CD4-positive, CD25-positive, alpha-beta regulatory T cell (primary cell): ENCODE results near the gene RNASE1. TPM values are rescaled to one million over a fixed set of nuclear protein-coding genes. Genes with fewer than 3 reads are reported as not detected.

Experiments used
- ATAC-seq, 2 donors: fragments of 150-1000 bp; cut with Tn5 transposase; one replicate each; pipeline ENCODE4 v1.10.0; 2021; ENCODE audit warnings: low read depth in 2 of 2, moderate number of reproducible peaks in 2 of 2, moderate library complexity in 1 of 2
- DNase-seq, 3 donors: peaks; one replicate each; pipeline versions ENCODE4 v3.0.0 to v3.0.0-alpha.2; 2012 to 2022; ENCODE audit warnings: mixed read lengths in 1 of 3
- H3K27ac ChIP-seq: one replicate; pipeline ENCODE4 v1.7.0; 2013; ENCODE audit warnings: mild to moderate bottlenecking, low read length; ENCODE audit not compliant: insufficient read depth, poor library complexity, severe bottlenecking
- H3K27me3 ChIP-seq: one replicate; pipeline ENCODE4 v1.7.0; 2013; ENCODE audit warnings: low read length; ENCODE audit not compliant: control insufficient read depth, insufficient read depth
- H3K36me3 ChIP-seq: one replicate; pipeline ENCODE4 v1.7.0; 2013; ENCODE audit warnings: mild to moderate bottlenecking, low read length, moderate library complexity; ENCODE audit not compliant: control insufficient read depth, insufficient read depth
- H3K4me1 ChIP-seq: 2 replicates; pipeline ENCODE4 v1.7.0; 2013; ENCODE audit warnings: mild to moderate bottlenecking, low read length; ENCODE audit not compliant: insufficient read depth, control insufficient read depth, poor library complexity, severe bottlenecking
- H3K4me3 ChIP-seq: one replicate; pipeline ENCODE4 v1.7.0; 2013; ENCODE audit warnings: low read depth, mild to moderate bottlenecking, low read length, moderate library complexity
- H3K9me3 ChIP-seq, 2 experiments: 1 replicate in 1 of 2; 2 replicates in 1 of 2; pipeline ENCODE4 v1.7.0; 2013; ENCODE audit warnings: low read length in 2 of 2, mild to moderate bottlenecking in 1 of 2, moderate library complexity in 1 of 2; ENCODE audit not compliant: control insufficient read depth in 2 of 2
- H3K27ac Mint-ChIP-seq, 3 donors: one replicate each; pipeline ENCODE4 v1.8.0; 2020 to 2022; ENCODE audit warnings: mild to moderate bottlenecking in 3 of 3, mixed read lengths in 3 of 3, moderate library complexity in 2 of 3
- H3K27me3 Mint-ChIP-seq: one replicate; pipeline ENCODE4 v1.8.0; 2022; ENCODE audit warnings: mild to moderate bottlenecking, mixed read lengths
- H3K36me3 Mint-ChIP-seq: one replicate; pipeline ENCODE4 v1.8.0; 2020; ENCODE audit warnings: mixed read lengths
- H3K4me1 Mint-ChIP-seq, 4 donors: one replicate each; pipeline ENCODE4 v1.8.0; 2020 to 2022; ENCODE audit warnings: mixed read lengths in 4 of 4, mild to moderate bottlenecking in 1 of 4
- H3K4me3 Mint-ChIP-seq, 4 donors: one replicate each; pipeline ENCODE4 v1.8.0; 2020 to 2022; ENCODE audit warnings: mild to moderate bottlenecking in 4 of 4, mixed read lengths in 4 of 4, moderate library complexity in 3 of 4
- H3K9me3 Mint-ChIP-seq, 7 donors: one replicate each; pipeline ENCODE4 v1.8.0; 2020 to 2022; ENCODE audit warnings: mixed read lengths in 7 of 7, mild to moderate bottlenecking in 3 of 7, moderate library complexity in 2 of 7
- polyA plus RNA-seq, 4 donors: library from polyadenylated mRNA; unstranded; fragments of 300-500 nt; fragmentation: Illumina TruSeq; gene quantifications; one replicate each; pipeline ENCODE4 v1.2.3, GENCODE V29; 2021
- total RNA-seq: library from RNA; stranded (reverse); gene quantifications from one replicate; pipeline ENCODE4 v1.2.3, GENCODE V29; 2022

The RNASE1 gene
- total and polyA plus RNA-seq, 5 donors from 2014 or later: not detected

DNA sequence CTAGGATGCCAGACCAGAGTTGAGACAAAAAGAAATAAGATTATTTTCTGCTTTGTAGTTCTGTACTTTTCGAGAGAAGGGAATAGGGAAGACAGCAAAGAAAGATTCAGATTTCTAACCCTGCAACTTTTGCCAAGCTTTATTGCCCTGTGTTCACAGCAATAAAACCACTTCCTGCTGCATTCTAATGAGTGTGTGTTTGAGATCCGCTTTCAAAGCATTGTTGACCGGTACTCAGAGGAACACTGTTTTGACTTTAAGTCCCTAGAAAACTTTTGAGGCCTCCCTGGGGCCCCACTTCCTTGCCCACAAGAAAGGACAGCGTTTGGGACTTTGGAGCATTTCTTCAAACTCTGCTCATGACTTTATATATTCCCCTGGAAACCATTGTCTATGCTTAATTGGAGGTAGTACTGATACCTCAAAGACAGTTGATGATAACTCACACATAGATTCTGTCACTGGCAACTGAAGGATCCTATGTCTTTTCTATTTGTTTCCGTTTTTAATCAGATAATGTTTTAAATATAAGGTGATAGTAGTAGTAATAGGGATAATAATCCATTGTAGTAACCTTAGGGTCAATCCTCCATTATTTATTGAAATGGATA, 20.3 kb downstream of the RNASE1 start:
- peak overlapping the region; percentile 51 for H3K4me3 ChIP-seq
- no peak overlapping the region for H3K27ac ChIP-seq
- Mint-ChIP-seq H3K36me3 (no peaks in the 10 kb centered on the region), H3K4me3 (peak overlapping the region in 3 of 4 donors; percentile 64 to 77 (median 66)), H3K9me3 (no peaks in the 10 kb centered on the region), H3K4me1 (peaks cover 0 to 29% (median 23%) of the 10 kb centered on the region in 4 donors), H3K27me3 (peaks cover 18% of the 10 kb centered on the region), H3K27ac (peak overlapping the region; percentile 71 to 90 (median 81))
- H3K27me3 ChIP-seq: peaks cover 4% of the 10 kb centered on the region
- H3K36me3 ChIP-seq: no peaks in the 10 kb centered on the region
- no peaks in the 10 kb centered on the region for H3K9me3 ChIP-seq
- peaks cover 20% of the 10 kb centered on the region for H3K4me1 ChIP-seq
- ATAC-seq (peak; percentile 53 to 75), DNase-seq (peak in 1 of 3 donors; percentile 61)

DNA sequence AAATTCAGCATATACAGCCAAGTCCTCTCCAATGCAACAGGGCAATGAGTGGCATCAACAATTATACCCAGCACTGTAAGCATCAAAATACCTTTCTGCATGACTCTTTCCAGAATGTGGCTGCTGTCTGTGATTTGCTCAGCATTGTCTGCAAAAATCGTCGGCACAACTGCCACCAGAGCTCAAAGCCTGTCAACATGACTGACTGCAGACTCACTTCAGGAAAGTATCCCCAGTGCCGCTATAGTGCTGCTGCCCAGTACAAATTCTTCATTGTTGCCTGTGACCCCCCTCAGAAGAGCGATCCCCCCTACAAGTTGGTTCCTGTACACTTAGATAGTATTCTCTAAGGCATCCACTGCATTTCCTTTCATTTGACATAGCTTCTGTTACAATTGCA, 20.8 kb downstream of the RNASE1 start:
- ATAC-seq (no peak), DNase-seq (no peak)
- H3K27ac Mint-ChIP-seq: peak overlapping the region; percentile 71 to 90 (median 81)

DNA sequence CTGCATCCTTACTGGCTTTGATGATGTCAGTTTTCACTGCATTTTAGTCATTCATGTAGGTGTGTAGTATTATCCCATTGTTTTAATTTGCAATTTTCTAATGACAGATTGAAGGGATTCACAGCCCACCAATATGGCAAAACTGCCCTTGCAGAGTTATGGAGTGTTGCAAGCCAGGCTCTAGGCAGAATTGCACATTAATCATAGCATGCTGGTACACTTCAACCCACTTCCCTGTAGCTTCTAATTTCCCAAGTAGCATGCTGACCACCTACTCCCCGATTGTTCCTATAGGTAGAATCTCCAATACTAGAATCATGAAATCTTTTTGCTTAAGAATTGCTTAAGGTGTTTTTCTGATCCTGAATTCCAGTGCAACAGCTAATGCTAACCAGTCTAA, 26.7 kb downstream of the RNASE1 start:
- H3K9me3 Mint-ChIP-seq: no peaks in the 10 kb centered on the region
- H3K4me1 Mint-ChIP-seq: peaks cover 0 to 5% (median 4%) of the 10 kb centered on the region in 4 donors
- Histone ChIP-seq H3K27me3 (peaks cover 9% of the 10 kb centered on the region), H3K36me3 (no peaks in the 10 kb centered on the region), H3K4me1 (peaks cover under 1% of the 10 kb centered on the region), H3K27ac (no peak overlapping the region), H3K9me3 (no peaks in the 10 kb centered on the region), H3K4me3 (no peak overlapping the region)
- H3K27me3 Mint-ChIP-seq: peaks cover 31% of the 10 kb centered on the region
- no peak for DNase-seq
- ATAC-seq: no peak
- no peak overlapping the region for H3K27ac Mint-ChIP-seq
- no peaks in the 10 kb centered on the region for H3K36me3 Mint-ChIP-seq
- H3K4me3 Mint-ChIP-seq: no peak overlapping the region

More for the DNA sequence above, 20.8 kb downstream of the RNASE1 start:
- Mint-ChIP-seq H3K4me1 (peaks cover 0 to 29% (median 23%) of the 10 kb centered on the region in 4 donors), H3K4me3 (peak overlapping the region in 3 of 4 donors; percentile 64 to 77 (median 66)), H3K27me3 (peaks cover 18% of the 10 kb centered on the region), H3K36me3 (no peaks in the 10 kb centered on the region), H3K9me3 (no peaks in the 10 kb centered on the region)
- H3K4me1 ChIP-seq: peaks cover 20% of the 10 kb centered on the region
- no peaks in the 10 kb centered on the region for H3K9me3 ChIP-seq
- H3K27me3 ChIP-seq: peaks cover 4% of the 10 kb centered on the region
- no peaks in the 10 kb centered on the region for H3K36me3 ChIP-seq
- peak overlapping the region; percentile 51 for H3K4me3 ChIP-seq
- no peak overlapping the region for H3K27ac ChIP-seq

DNA sequence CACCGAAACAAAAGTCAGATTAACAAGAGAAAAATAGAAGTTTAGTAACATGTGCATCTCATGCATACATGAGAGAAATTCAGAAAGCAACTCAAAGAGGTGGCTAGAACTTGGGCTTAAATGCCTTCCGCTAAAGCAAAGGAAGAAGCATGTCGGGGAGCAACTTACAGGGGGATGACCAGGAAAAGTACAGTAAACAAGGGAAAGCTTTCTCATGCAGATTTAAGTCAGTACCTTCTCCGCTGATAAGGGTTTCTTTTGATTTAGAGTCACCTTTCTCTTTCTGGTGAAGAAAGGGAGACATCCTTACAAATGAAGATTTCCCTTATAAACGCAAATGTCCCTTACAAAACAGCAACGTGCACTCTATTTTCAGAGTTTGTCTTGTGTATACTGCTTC, 27.6 kb downstream of the RNASE1 start:
- H3K9me3 ChIP-seq: no peaks in the 10 kb centered on the region
- no peak for ATAC-seq
- H3K9me3 Mint-ChIP-seq: no peaks in the 10 kb centered on the region
- H3K27ac Mint-ChIP-seq: no peak overlapping the region
- H3K4me3 Mint-ChIP-seq: no peak overlapping the region
- DNase-seq: no peak
- H3K4me3 ChIP-seq: no peak overlapping the region
- no peaks in the 10 kb centered on the region for H3K4me1 ChIP-seq
- H3K36me3 ChIP-seq: no peaks in the 10 kb centered on the region
- no peaks in the 10 kb centered on the region for H3K36me3 Mint-ChIP-seq
- H3K27me3 ChIP-seq: peaks cover 11% of the 10 kb centered on the region
- peaks cover 36% of the 10 kb centered on the region for H3K27me3 Mint-ChIP-seq
- peaks cover 0 to 2% (median under 1%) of the 10 kb centered on the region in 4 donors for H3K4me1 Mint-ChIP-seq
- no peak overlapping the region for H3K27ac ChIP-seq

DNA sequence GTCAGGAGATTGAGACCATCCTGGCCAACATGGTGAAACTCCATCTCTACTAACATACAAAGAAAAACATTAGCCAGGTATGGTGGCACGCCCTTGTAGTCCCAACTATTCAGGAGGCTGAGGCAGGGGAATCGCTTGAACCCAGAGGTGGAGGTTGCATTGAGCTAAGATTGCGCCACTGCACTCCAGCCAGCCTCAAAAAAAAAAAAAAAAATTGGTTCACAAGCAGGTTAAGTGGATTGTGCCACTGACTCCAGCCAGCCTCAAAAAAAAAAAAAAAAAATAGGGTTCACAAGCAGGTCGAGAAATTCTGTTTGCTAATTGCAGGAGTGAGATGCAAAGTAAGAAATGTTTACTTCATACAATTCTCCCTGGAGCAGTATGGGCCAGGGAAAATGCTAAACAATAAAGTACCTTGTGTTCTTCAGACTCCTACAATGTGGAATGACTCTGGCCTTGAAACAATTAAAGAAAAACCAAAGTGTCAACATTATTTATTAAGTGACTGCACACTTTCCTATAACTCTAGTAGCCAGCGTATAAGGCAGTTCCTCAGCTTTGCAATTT, 28.3 kb downstream of the RNASE1 start:
- H3K9me3 Mint-ChIP-seq: no peaks in the 10 kb centered on the region

DNA sequence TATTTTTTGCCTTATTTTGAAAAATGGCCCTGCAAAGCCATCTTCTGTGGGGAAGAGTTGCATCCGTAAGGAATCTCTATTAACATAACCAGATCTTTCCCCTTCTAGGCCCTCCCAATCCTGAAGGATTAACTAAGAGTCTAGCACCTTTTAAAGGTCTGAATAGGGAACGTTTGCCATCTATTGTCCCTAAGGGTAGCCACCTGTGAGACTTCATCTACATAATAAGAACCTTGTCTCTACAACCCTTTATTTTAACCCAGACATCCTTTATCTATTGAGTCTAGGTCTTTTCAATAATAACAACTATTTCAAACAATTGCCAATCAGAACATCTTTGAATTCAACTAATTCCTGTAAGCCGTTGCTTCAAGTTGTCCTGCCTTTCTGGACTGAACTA, 30.0 kb downstream of the RNASE1 start:
- peaks cover 7% of the 10 kb centered on the region for H3K27me3 ChIP-seq
- H3K27ac Mint-ChIP-seq: no peak overlapping the region
- H3K27ac ChIP-seq: no peak overlapping the region
- ATAC-seq (no peak), DNase-seq (no peak)
- no peaks in the 10 kb centered on the region for H3K9me3 Mint-ChIP-seq
- H3K27me3 Mint-ChIP-seq: peaks cover 25% of the 10 kb centered on the region
- H3K4me1 Mint-ChIP-seq: no peaks in the 10 kb centered on the region
- no peaks in the 10 kb centered on the region for H3K4me1 ChIP-seq
- H3K9me3 ChIP-seq: no peaks in the 10 kb centered on the region
- H3K36me3 ChIP-seq: no peaks in the 10 kb centered on the region
- no peak overlapping the region for H3K4me3 Mint-ChIP-seq
- H3K36me3 Mint-ChIP-seq: no peaks in the 10 kb centered on the region
- H3K4me3 ChIP-seq: no peak overlapping the region

More for the DNA sequence above, 28.3 kb downstream of the RNASE1 start:
- Mint-ChIP-seq H3K4me3 (no peak overlapping the region), H3K27ac (no peak overlapping the region), H3K36me3 (no peaks in the 10 kb centered on the region), H3K27me3 (peaks cover 36% of the 10 kb centered on the region), H3K4me1 (no peaks in the 10 kb centered on the region)
- H3K27me3 ChIP-seq: peaks cover 11% of the 10 kb centered on the region
- DNase-seq (no peak), ATAC-seq (no peak)
- H3K27ac ChIP-seq: no peak overlapping the region
- no peaks in the 10 kb centered on the region for H3K4me1 ChIP-seq
- no peaks in the 10 kb centered on the region for H3K36me3 ChIP-seq
- H3K9me3 ChIP-seq: no peaks in the 10 kb centered on the region
- no peak overlapping the region for H3K4me3 ChIP-seq

DNA sequence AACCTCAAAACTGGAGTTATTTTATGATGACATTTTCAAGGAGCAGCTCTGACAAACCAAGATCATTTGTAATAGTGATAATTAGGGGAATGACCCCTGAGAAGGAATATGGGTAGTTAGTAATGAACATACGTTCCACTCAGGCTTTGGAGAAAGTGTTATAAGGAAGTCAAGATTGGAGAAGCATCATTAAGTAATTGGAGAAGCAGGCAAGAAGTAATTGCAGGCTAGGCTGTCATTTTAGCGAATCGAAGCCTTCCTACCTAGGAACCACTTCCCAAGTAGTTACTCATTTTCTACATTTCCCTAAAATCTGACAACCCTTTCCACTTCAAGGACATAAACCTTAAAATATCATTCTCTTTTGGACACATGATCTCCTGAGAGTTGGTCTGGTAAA, 33.2 kb downstream of the RNASE1 start:
- no peaks in the 10 kb centered on the region for H3K9me3 Mint-ChIP-seq
- Histone ChIP-seq H3K27me3 (peaks cover 2% of the 10 kb centered on the region), H3K36me3 (no peaks in the 10 kb centered on the region), H3K27ac (no peak overlapping the region), H3K4me3 (no peak overlapping the region), H3K9me3 (no peaks in the 10 kb centered on the region), H3K4me1 (no peaks in the 10 kb centered on the region)
- H3K27me3 Mint-ChIP-seq: peaks cover 16% of the 10 kb centered on the region
- no peak overlapping the region for H3K4me3 Mint-ChIP-seq
- ATAC-seq (no peak), DNase-seq (no peak)
- H3K36me3 Mint-ChIP-seq: no peaks in the 10 kb centered on the region
- H3K27ac Mint-ChIP-seq: no peak overlapping the region
- H3K4me1 Mint-ChIP-seq: no peaks in the 10 kb centered on the region

DNA sequence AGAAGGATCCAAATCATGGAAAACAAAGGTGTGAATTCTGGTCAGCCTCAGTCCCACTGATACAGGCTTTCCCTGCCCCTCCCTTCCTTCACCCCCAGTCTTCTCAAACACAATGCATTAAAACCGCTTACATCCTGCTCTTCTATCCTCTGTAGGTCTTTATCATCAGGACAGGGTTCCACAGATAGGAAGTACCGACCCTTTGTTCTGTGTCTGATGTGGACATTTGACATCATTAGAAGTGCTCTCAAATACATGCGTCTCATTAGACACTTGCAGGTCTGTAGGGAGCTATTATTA, 34.1 kb downstream of the RNASE1 start:
- no peak for ATAC-seq
- H3K27ac Mint-ChIP-seq: no peak overlapping the region
- Histone ChIP-seq H3K9me3 (no peaks in the 10 kb centered on the region), H3K36me3 (no peaks in the 10 kb centered on the region), H3K27me3 (peaks cover 2% of the 10 kb centered on the region), H3K4me3 (no peak overlapping the region), H3K4me1 (no peaks in the 10 kb centered on the region), H3K27ac (no peak overlapping the region)
- no peak overlapping the region for H3K4me3 Mint-ChIP-seq
- no peaks in the 10 kb centered on the region for H3K9me3 Mint-ChIP-seq
- no peaks in the 10 kb centered on the region for H3K36me3 Mint-ChIP-seq
- DNase-seq: no peak
- peaks cover 15% of the 10 kb centered on the region for H3K27me3 Mint-ChIP-seq
- H3K4me1 Mint-ChIP-seq: no peaks in the 10 kb centered on the region
